MM.1S (cell line): Measurements from ENCODE around the gene ISG20.

Source experiments
- DNase-seq: peaks from one replicate; pipeline ENCODE4 v3.0.0-alpha.2; 2015
- H2AFZ ChIP-seq: fragments of 300-600 bp; sonication (generic); 2 replicates; pipeline ENCODE4 v1.6.0; 2016; ENCODE audit warnings: antibody characterized with exemption, low read length
- H3F3A ChIP-seq: fragments of 300-600 bp; sonication (generic); 2 replicates; pipeline ENCODE4 v1.6.1; 2016; ENCODE audit warnings: mild to moderate bottlenecking, antibody characterized with exemption, low read length, moderate library complexity, mixed read lengths; ENCODE audit not compliant: insufficient read depth
- H3K27ac ChIP-seq: fragments of 300-600 bp; sonication (generic); 2 replicates; pipeline ENCODE4 v1.5.1; 2016; ENCODE audit warnings: mild to moderate bottlenecking, low read length
- H3K27me3 ChIP-seq: fragments of 300-600 bp; sonication (generic); replicated peaks from 2 replicates; pipeline ENCODE4 v1.6.0; 2016; ENCODE audit warnings: low read length; ENCODE audit not compliant: insufficient read depth
- H3K36me3 ChIP-seq: fragments of 300-600 bp; sonication (generic); replicated peaks from 2 replicates; pipeline ENCODE4 v1.6.1; 2016; ENCODE audit warnings: mild to moderate bottlenecking, low read length, mixed read lengths; ENCODE audit not compliant: insufficient read depth
- H3K4me1 ChIP-seq: fragments of 300-600 bp; sonication (generic); 2 replicates; pipeline ENCODE4 v1.6.1; 2016; ENCODE audit warnings: low read length, mixed read lengths
- H3K4me2 ChIP-seq: fragments of 300-600 bp; sonication (generic); 2 replicates; pipeline ENCODE4 v1.6.0; 2016; ENCODE audit warnings: low read depth, low read length
- H3K4me3 ChIP-seq: fragments of 300-600 bp; sonication (generic); 2 replicates; pipeline ENCODE4 v1.5.1; 2016; ENCODE audit warnings: low read length, mixed read lengths
- H3K79me2 ChIP-seq: fragments of 300-600 bp; sonication (generic); 2 replicates; pipeline ENCODE4 v1.6.1; 2016; ENCODE audit warnings: mixed run types, low read length, mixed read lengths
- H3K9ac ChIP-seq: fragments of 300-600 bp; sonication (generic); 2 replicates; pipeline ENCODE4 v1.6.1; 2016; ENCODE audit warnings: low read length, mixed read lengths
- H3K9me2 ChIP-seq: fragments of 300-600 bp; sonication (generic); replicated peaks from 2 replicates; pipeline ENCODE4 v1.6.1; 2016; ENCODE audit warnings: mild to moderate bottlenecking, low read length, mixed read lengths; ENCODE audit not compliant: insufficient read depth
- H3K9me3 ChIP-seq: fragments of 300-600 bp; sonication (generic); replicated peaks from 2 replicates; pipeline ENCODE4 v1.6.1; 2016; ENCODE audit warnings: mild to moderate bottlenecking, low read length, mixed read lengths; ENCODE audit not compliant: insufficient read depth
- H4K20me1 ChIP-seq: fragments of 300-600 bp; sonication (generic); 2 replicates; pipeline ENCODE4 v1.6.1; 2016; ENCODE audit warnings: mild to moderate bottlenecking, low read length, moderate library complexity, mixed read lengths; ENCODE audit not compliant: insufficient read depth
- CTCF ChIP-seq: fragments of 300-600 bp; sonication (generic); IDR thresholded peaks from 2 replicates; pipeline ENCODE4 v1.5.1; 2016; ENCODE audit warnings: antibody characterized with exemption, low read length, mixed read lengths
- EZH2 ChIP-seq: fragments of 300-600 bp; sonication (generic); optimal IDR thresholded peaks from 2 replicates; pipeline ENCODE3; 2017; ENCODE audit warnings: low read depth, mild to moderate bottlenecking, antibody characterized with exemption, low read length, mixed read lengths
- EZH2phosphoT487 ChIP-seq: fragments of 300-600 bp; sonication (generic); IDR thresholded peaks from 2 replicates; pipeline ENCODE4 v1.6.1; 2018; ENCODE audit warnings: antibody characterized with exemption, low read length

The ISG20 gene

GRCh38 chr15:88619796-88620195 lies 19.0 kb upstream of the ISG20 start:
- Histone ChIP-seq H3K4me2 (no peak overlapping the region), H3F3A (peaks cover 27% of the 10 kb centered on the region), H4K20me1 (peaks cover 16% of the 10 kb centered on the region), H3K4me1 (peaks cover 19% of the 10 kb centered on the region), H3K4me3 (no peak overlapping the region), H3K9me3 (no peaks in the 10 kb centered on the region), H3K27me3 (no peaks in the 10 kb centered on the region), H3K9me2 (no peaks in the 10 kb centered on the region), H3K79me2 (peaks cover 37% of the 10 kb centered on the region), H3K9ac (no peak overlapping the region), H2AFZ (no peak overlapping the region), H3K36me3 (no peaks in the 10 kb centered on the region), H3K27ac (no peak overlapping the region)
- TF ChIP-seq EZH2 (no peak), EZH2phosphoT487 (no peak), CTCF (no peak)
- no peak for DNase-seq

- Histone ChIP-seq H3K9me3 (no peaks in the 10 kb centered on the region), H3K4me3 (peak within 1 kb of the TSS; percentile 99), H4K20me1 (peaks cover 16% of the 10 kb centered on the region), H3K9me2 (no peaks in the 10 kb centered on the region), H3K36me3 (no peaks in the 10 kb centered on the region; the same call in 1 of the 2 replicates), H3K27me3 (no peaks in the 10 kb centered on the region), H3K27ac (peak within 1 kb of the TSS; percentile 73), H3K79me2 (peaks cover 51% of the 10 kb centered on the region), H3K9ac (peak within 1 kb of the TSS; percentile 99), H3K4me2 (peak within 1 kb of the TSS; percentile 99), H2AFZ (peak within 1 kb of the TSS; percentile 82), H3K4me1 (peaks cover 30% of the 10 kb centered on the region), H3F3A (peaks cover 36% of the 10 kb centered on the region)
- TF ChIP-seq EZH2 (no peak), CTCF (no peak), EZH2phosphoT487 (no peak)
- peak; percentile 96 for DNase-seq
These were observed 17.6 kb upstream of the ISG20 start, which contains the start of gene AEN for GRCh38 chr15:88620995-88621772. AEN (plus strand) TSS chr15:88621340; CDS start chr15:88626210, 4,870 bp downstream.

GRCh38 chr15:88621789-88622604 lies 16.8 kb upstream of the ISG20 start:
- H3K4me3 ChIP-seq: peak overlapping the region; percentile 99
- H3K27me3 ChIP-seq: no peaks in the 10 kb centered on the region
- peak overlapping the region; percentile 73 for H3K27ac ChIP-seq
- peaks cover 44% of the 10 kb centered on the region for H3F3A ChIP-seq
- TF ChIP-seq EZH2: no peak
- TF ChIP-seq CTCF: no peak
- no peak for TF ChIP-seq EZH2phosphoT487
- peak overlapping the region; percentile 99 for H3K4me2 ChIP-seq
- peak overlapping the region; percentile 99 for H3K9ac ChIP-seq
- H3K9me3 ChIP-seq: no peaks in the 10 kb centered on the region
- peaks cover 16% of the 10 kb centered on the region for H4K20me1 ChIP-seq
- DNase-seq: peak; percentile 80
- H3K79me2 ChIP-seq: peaks cover 59% of the 10 kb centered on the region
- peaks cover 38% of the 10 kb centered on the region for H3K4me1 ChIP-seq
- peaks cover 5% of the 10 kb centered on the region; the same call in 1 of the 2 replicates for H3K36me3 ChIP-seq
- H3K9me2 ChIP-seq: no peaks in the 10 kb centered on the region
- H2AFZ ChIP-seq: peak overlapping the region; percentile 69
